Stimulated activated CD4-positive, alpha-beta T cell treated with anti-CD3 and anti-CD28 coated beads, Interleukin-15, amount 100 ng/mL, for 24 hours (primary cell): Measurements from ENCODE around the gene FAXDC2.

Experiments used
- DNase-seq: peaks from one replicate; pipeline ENCODE4 v3.0.0-alpha.2; 2020

The FAXDC2 gene, protein sequence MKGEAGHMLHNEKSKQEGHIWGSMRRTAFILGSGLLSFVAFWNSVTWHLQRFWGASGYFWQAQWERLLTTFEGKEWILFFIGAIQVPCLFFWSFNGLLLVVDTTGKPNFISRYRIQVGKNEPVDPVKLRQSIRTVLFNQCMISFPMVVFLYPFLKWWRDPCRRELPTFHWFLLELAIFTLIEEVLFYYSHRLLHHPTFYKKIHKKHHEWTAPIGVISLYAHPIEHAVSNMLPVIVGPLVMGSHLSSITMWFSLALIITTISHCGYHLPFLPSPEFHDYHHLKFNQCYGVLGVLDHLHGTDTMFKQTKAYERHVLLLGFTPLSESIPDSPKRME

DNA sequence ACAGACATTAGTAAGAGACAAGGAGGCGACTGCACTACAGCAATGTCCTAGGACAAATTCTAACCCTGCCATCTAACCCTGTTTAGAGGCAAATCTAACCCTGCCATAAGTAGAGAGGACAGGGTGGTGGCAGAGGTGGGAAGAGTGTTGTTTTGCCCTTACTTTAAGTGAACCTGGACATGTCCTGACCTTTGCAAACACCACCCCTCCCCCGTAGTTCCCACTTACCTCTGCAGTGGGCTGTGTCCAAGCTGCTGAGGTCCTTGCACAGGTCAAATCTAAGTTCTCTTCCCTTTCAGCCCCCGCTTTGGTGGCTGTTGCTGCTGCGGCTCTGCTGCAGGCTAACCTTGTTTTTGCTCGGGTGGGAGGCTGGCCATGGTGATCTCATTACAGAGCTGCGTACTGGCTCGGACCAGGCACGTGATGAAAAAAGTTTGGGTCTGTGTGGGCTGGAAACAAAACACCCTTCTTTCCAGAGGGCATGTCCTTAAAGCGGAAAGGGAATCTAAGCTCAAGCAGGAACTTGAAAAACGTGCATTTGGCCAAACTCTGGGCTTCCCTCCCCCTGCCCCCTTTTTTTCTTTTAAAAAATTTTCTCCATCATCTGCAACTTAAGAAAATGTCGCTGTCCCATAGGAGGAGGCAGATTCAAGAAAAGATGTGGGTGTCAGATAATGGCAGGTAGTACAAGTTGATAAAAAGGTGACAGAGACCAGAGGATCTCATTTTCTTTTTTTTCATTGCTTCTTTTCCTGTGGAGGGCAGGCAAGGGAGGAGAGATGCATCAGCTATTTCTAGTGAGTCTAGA, at the start of gene FAXDC2:
FAXDC2 (minus strand) TSS at position 349 of the 808 bp plus-strand sequence. CDS start 12,425 bp downstream, outside the sequence.
- DNase-seq = no peak

DNA sequence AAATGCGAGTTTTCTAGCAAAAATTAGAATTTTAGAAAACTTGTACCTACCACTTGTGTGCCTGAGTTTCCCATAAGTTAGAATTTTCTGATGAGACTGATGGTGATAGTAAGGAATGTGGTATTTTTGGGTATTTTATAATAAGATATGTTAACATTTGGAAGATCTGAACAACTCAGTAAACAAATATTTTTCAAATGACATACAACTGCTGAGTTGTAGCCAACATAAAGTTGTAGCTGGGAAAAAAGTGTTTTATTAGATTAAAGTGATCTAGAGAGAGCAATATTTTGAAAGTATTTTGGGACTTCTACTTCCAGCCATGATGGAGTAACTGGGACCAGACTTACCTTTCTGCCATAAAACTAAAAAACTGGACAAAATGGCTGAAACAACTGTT, 49.7 kb upstream of the FAXDC2 start:
- no peak for DNase-seq

DNA sequence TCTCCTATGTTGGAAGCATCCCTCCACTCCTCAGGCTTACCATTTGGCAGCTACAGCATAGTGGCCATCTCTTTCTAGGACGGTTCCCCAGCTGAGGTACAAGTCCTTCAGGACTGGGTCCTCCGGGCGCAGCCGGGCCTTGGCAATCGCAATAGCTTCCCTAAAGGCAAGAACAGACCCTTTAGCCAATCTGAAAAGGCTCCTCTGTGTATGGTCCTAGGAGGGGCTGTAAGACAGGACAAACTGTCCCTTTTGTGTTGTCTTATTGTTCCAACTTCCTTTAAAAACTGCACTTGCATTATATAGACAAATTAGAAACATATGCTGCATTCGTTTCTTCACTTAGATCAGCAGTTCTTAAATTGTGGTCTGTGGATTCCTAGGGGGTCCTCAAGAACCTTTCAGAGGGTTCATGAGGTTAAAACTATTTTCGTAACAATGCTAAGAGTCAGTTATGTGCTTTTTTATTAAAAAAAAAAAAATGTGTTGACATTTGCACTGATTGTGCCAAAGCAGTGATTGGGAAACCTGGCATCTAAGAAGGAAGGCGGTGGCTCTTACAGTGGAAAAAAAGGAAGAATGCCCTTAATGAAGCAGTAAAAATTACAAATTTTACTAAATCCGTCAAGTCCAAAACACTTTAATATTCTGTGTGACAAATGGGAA, 48.9 kb upstream of the FAXDC2 start:
- DNase-seq = no peak

DNA sequence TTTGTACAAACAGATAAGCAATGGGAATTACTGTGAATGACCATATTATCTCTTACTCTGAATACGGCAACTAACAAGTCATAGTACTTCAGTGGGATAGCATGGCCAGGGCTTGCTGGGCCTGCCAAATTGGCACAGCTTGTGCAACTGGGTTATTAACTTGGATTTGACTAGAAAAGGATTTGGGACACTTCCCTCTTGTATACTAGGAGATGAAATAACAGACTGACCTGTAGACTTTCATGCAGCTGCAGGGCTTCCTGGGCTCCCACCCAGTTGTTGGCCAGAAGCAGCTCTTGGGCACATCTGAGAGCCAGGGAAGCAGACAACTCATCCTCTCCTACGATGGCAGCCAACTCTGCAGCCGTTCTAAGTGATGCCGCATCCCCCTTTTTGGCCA, 47.8 kb upstream of the FAXDC2 start:
- no peak for DNase-seq

DNA sequence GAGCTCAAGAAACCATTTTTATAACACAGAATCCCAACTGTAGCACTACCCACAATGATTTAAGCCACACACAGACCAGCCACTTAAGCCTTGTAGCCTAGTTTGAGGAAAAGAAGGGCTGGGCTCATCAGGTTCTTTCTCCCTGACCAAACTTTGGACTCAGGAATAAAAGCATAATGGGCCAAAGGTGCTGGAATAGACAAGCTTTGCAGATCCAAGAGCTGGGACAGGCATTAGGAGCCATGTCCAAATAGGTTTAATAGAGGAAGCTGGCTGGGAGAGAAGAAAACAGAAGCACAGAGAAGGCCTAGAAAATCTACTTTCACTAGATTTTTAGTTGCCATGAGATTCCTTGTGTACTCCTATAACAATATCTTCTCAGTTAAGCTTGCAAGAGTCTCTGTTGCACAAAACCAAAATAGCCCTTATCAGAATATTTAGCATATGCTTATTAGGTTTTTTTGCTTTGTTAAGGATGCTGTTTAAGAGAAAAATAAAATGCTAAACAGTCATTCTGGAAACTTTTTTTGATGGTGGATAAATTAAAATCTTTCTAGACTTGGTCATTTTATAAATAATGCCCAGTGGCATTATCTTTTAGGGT, 46.3 kb upstream of the FAXDC2 start:
- no peak for DNase-seq

DNA sequence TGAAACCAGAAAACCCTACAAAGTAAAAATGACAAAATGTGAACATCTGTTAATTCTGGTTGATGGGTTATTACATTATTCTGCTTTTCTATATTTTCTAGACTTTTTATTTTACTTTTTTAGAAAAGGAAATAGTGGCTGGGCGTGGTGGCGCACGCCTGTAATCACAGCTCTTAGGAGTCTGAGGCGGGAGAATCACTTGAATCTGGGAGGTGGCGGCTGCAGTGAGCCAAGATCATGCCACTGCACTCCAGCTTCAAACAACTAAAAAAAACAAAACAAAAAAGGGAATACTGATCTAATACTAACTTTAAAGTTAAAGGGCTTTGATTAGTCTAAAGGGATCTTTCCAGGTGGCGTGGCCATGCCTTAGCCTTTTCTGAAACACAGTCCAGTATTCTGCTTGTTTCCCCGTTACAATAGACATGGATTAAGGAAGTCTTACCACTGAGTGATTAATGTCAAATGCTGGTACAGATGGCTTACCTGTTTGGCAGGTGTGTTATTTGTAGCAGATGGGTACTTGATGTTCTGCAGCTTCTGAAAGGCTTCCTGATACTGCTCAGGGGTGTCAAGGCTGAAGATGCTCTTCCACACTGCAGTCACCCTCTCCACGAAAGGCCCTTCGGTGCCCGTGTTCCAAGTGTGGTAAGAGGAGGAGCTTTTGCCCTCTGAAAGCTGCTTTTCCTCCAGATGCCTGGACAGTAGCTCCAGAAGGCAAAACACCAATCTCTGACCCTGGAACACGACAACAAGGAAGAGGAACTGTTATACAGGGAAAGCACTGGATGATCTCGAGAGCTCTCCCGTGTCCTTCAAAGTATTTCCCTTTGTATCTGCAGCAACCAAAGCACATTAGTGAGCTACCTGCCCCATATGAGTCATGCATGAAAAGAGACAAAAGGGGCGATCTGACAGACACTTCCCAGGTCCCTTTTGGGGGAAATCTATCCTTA, 45.5 kb upstream of the FAXDC2 start:
- DNase-seq = no peak

DNA sequence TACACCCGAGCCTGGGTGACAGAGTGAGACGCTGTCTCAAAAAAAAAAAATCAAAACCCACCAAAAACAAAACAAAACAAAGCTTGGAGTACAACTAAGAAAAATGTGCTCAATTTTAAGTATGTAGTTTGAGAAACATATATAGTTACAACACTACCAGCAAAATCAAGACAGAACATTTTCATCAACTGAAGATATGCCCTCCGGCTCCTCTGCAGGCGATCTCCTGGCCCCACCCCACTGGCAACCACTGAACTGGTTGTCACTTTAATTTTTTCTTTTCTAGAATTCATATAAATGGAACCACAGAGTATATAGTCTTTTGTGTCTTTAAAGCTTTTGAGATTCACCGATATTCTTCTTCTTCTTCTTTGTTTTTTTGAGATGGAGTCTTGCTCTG, 43.0 kb upstream of the FAXDC2 start:
- DNase-seq = no peak

DNA sequence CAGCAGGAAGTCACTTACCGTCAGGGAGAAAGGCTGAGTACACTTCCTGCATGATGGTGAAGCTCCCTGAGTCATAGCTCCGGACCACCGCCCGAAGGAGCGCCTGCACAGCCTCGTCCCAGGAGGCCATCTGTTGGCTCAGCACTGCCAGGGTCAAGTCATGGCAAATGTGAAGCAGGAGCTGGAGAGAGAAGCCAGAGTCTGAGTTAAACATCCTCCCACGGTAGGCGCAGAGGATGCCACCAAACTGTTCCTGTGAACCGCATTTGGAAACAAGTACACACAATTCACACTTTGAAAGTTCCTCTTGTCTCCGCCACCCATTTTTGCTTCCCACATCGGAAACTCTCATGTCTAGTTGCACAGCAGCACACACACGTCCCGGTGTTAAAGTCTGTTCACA, 42.0 kb upstream of the FAXDC2 start:
- DNase-seq = no peak

DNA sequence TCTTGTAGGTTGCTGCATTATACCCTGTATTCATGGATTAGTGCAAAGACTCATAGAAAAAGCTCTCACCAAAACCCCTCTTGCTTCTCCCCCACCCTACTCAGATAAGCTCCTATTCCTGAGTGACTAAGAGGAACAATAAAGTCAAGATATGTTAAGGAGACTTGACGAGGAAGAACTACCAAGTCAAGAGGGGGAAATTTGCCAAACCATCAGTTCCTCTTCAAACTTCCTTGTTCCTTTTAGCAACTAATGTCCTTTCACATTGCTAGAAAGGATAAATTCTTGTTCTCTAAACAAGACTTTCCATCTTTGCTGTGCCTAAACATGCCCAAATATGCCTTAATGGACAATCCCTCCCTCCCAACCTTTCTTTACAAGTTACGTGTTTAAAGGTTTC, 35.0 kb upstream of the FAXDC2 start:
- no peak for DNase-seq

DNA sequence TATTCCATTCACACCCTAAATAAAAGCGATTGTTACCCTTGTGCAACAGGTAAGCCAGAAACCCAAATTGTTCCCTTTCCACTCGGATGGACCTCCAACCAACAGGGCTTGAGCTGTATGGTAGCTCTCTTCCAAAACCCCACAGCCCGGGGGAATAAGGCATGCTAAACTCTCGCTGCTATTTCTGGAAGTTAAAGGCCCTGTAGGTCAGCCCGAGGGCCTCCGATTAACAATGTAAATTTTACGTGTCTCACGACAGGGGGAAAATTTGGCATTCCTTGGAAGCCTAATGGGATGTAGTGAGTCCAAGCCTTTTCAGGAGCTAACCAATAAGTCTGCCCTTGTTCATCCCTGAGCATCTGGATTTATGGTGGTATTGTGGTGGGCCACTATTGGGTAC, 34.0 kb upstream of the FAXDC2 start:
- no peak for DNase-seq

DNA sequence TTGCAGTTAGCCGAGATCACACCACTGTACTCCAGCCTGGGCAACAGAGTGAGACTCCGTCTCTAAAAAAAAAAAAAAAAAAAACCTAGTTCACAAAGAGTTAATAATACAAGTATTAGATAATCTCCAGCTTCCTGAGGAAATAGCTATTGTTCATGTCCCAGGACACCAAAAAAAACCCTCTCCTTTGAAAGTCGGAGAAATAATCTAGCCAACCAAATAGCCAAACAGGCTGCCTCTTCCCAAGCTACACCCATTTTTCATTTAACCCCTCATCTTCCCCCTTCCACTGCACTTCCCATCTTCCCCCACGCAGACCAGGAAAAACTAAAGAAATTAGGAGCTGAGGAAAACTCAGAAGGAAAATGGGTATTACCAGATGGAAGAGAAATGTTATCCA, 31.6 kb upstream of the FAXDC2 start:
- DNase-seq = no peak

DNA sequence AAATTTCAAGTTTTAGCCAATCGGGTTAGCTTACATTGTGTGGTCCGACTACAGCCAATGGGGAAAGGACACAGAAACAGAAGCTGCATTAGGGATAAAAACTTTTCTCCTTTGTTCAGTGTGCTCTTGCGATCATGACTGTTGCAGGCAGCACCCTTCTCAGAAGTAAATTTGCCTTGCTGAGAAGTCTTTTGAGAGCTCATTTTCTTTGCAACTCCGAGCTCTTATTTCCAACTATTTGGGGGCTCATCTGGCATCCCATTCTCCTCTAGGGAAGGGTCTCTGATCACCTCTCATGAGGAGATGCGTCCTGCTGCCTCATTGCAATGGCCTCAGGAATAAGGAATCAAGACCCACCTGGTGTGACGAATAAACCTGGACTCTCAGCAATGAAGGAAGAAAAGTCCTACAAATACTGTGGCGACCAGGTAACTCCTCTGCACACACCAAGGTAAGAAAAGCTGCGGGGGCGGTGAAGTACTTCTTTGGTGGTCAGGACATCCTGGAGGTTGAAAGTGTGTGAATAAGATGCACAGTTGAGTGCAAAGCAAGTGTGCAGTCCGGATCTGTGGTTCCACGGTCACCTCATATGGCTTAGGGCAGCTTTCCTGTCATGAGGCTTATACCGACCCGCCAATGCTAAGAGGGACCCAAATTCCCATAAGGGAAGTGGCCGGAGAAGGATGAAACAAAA, 28.4 kb upstream of the FAXDC2 start:
- DNase-seq = no peak

DNA sequence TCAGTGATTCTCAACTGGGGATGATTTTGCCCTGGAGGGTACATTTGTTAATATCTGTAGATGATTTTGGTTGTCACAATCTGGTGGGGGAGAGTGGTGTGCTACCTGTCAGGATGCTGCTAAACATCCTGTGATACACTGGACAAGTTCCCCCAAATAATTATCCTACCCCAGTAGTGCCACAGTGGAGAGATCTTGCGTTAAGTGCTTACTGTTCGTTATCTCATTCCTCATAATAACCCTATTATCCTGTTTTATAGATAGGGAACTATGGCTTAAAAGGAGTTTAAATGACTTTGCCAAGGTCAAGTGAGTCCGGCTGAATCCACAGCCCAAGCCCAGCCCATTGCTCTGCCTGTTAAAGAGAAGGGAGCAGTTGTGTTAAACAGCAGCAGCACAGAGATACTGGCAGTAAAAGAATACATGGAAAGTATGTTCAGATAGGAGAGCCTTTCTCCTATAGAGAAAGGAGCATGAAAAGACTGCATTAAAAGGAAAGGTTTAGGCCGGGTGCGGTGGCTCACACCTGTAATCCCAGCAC, 23.5 kb upstream of the FAXDC2 start:
- DNase-seq = no peak

DNA sequence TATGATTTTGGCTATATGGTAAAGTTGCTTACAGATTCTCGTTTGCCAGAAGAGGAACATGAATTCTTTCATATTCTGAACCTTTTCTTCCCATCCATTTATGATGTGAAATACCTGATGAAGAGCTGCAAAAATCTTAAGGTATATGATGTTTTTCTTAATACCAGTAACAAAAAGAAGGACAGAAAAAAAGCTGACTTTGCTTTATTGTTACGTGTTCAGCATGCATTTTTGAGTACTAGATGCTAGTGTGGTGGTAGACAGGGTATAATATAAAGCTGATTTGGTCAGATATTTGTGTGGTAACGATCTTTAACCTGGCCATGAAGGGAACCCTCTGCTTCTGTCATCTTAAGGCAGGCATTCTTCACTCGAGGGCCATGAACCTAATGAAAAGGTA, 21.3 kb upstream of the FAXDC2 start:
- no peak for DNase-seq

DNA sequence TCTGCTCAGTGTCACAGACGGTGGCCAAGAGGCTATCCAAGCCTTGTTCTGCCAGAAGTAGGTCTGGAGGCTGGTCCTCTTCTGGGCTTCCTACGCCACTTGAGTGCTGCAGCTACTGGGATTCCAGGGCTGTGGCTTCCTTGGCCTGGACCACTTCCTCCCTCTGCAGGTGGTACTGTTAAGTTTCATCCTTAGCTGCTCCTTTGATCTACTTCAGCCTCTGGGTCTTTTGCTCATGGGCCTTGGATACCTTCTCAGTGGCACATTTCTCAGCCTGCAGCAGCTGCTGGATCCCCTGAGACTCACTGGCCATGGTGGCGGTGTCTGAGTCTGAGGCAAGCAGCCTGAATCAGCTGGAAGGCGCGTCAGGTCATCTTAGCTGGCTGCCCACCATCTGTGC, 18.3 kb upstream of the FAXDC2 start:
- no peak for DNase-seq

DNA sequence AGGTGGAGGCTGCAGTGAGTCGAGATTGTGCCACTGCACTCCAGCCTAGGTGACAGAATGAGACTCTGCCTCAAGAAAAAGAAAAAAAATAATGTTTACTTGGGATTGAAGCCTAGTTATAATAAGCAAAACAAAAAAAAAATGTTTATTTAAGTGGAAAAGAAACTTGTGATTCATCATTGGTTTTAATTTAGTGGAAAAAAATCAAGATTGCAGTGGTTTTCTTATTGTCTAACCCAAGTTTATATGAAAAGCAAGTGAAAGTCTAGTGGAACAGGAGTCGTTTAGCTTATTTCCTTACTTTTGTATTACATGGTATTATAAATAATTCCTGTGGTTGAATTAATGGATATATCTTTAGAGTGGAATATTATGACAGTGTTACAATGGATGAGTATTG, 16.4 kb upstream of the FAXDC2 start:
- no peak for DNase-seq

DNA sequence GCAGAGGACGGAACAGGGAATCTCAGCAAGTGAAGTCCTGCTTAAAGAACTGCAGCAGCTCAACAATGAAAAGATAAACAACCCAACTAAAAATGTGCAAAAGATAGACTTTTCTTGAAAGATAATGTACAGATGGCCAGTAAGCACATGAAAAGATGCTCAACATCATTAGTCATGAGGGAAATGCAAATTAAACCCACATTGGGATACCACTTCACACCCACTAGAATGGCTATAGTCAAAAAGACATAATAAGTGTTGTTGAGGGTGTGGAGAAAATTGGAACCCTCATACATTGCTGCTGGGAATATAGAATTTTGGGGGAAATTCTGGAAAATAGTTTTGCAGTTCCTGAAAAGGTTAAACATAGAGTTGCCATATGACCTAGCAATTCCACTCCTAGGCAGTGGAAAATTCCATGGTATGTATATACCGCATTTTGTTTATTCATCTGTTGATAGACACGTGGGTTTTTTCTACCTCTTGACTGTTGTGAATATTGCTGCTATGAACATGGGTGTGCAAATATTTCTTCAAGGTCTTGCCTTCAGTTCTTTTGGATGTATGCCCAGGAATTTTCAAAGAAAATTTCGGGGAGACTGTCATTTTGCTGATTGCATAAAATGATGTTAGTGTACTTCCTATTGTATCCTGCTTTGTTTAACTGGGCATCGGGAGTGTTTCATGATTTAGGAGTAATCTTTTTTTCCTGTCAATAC, 15.2 kb upstream of the FAXDC2 start:
- no peak for DNase-seq

DNA sequence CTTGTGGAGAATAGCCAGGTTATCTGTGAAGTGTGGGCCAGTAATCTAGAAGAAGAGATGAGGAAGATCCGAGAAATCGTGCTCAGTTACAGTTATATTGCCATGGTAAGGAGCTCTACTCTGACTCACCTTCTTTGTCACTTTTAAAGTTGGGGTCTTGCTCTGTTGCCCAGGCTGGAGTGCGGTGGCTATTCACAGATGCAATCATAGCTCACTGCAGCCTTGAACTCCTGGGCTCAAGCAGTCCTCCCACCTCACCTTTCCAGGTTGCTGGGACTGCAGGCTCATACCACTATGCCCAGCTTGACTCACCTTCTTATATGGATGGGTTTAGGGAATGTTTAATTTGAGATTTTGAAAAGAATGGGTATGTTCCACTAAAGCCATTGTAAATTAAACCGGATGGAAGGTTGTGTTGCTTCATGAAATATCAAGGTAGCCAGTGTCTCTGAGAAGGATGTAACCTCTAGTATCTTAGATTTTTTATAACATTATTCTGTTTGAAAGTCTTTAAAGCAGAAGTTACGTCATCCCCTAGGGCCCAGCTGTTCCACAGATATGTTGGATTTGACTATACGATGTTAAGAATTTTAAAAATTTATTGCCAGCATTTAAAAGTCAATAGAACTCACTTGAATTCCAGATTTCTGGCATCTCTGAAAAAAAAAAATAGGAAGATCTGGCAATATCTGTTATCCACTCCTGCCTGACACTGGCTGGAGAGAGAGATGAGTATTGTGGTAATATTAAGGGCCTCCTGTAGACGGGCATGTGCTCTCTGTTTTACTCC, 13.1 kb upstream of the FAXDC2 start:
- no peak for DNase-seq

DNA sequence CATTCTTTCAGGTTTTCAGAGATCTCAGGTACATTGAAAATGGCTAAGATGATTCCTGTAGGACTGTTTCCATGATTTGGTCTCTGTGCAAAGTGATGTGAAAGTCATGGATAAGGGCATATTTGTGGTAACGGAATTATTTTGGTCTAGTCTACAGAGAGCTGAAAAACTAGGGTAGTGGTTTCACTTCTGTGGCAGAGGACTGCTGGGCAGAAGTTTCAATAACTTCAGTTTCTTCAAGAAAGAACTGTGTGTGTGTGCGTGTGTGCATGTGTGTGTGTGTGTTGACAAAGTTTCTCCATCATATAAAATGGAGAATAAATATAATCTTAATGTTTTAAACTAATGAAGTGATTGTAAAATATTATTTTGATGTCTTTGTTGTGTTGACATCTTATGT, 12.4 kb upstream of the FAXDC2 start:
- DNase-seq = no peak

DNA sequence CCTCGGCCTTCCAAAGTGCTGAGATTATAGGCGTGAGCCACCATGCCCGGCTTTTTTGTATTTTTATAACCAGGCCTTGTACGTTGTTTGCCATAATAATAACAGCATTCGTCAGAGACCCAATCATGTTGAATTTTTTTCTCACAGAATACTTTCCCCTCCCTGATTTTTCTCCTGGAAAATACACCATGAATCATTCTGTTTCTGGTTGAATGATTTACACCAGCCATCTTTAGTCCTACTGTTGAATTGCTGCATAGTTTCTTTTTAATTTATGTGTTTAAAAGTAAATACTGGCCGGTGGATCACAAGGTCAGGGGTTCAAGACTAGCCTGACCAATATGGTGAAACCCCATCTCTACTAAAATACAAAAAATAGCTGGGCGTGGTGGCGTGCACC, 11.5 kb upstream of the FAXDC2 start:
- DNase-seq = no peak
